ENCODE measurements around the gene PTPRM.

GRCh38 chr18:8406868-8407250, 839.7 kb downstream of the PTPRM start:
- no peak for TF ChIP-seq POLR2A (IDR thresholded peaks at IDR 0.05)
- TF ChIP-seq CTCF (IDR thresholded peaks at IDR 0.05) = no peak

Data from gastroesophageal sphincter (tissue), 3 donors.